ENCODE data around the gene SPINK4. TPM values are rescaled to one million over a fixed set of nuclear protein-coding genes. Genes with fewer than 3 reads are reported as not detected.

The SPINK4 gene
- polyA plus RNA-seq, 2 donors: not detected

GRCh38 chr9:33288828-33289483, 49.0 kb downstream of the SPINK4 start:
- Histone ChIP-seq H3K4me1 (ENCODE audit: control insufficient read depth in 2 of 2, insufficient read depth in 2 of 2, low read length in 1 of 2) (no peaks in the 10 kb centered on the region), H3K27ac (ENCODE audit: low read depth in 2 of 2, low read length in 1 of 2) (peak overlapping the region; percentile 97 to 99), H3K27me3 (ENCODE audit: control insufficient read depth in 1 of 2, insufficient read depth in 2 of 2, low read length in 2 of 2) (no peaks in the 10 kb centered on the region), H3K4me3 (ENCODE audit: low read depth in 1 of 2, low read length in 2 of 2) (peak overlapping the region in 1 of 2 donors; percentile 90), H3K36me3 (ENCODE audit: control insufficient read depth in 2 of 2, insufficient read depth in 2 of 2, low read length in 1 of 2) (peaks cover 0 to 4% of the 10 kb centered on the region in 2 donors), H3K9me3 (ENCODE audit: control insufficient read depth in 2 of 2, insufficient read depth in 1 of 2, low read depth in 1 of 2, low read length in 1 of 2) (no peaks in the 10 kb centered on the region)
- 76 to 81% methylated on average over 13 to 14 of the region's 14 CpGs for WGBS, 2 donors

- no peaks in the 10 kb centered on the region for H3K9me3 ChIP-seq (ENCODE audit: control insufficient read depth in 2 of 2, insufficient read depth in 1 of 2, low read depth in 1 of 2, low read length in 1 of 2)
- 6% methylated on average over 8 to 12 of the region's 12 CpGs for WGBS, 2 donors
Measured at GRCh38 chr9:33289496-33289895, 49.5 kb downstream of the SPINK4 start.

GRCh38 chr9:33289936-33290246, 49.9 kb downstream of the SPINK4 start:
- Histone ChIP-seq H3K4me1 (ENCODE audit: control insufficient read depth in 2 of 2, insufficient read depth in 2 of 2, low read length in 1 of 2) (no peaks in the 10 kb centered on the region), H3K4me3 (ENCODE audit: low read depth in 1 of 2, low read length in 2 of 2) (peak overlapping the region; percentile 66 to 90)
- 1 to 3% methylated on average over 13 to 14 of the region's 14 CpGs for WGBS, 2 donors

More at GRCh38 chr9:33289496-33289895, 49.5 kb downstream of the SPINK4 start:
- H3K4me3 ChIP-seq (ENCODE audit: low read depth in 1 of 2, low read length in 2 of 2): peak overlapping the region; percentile 32 to 90
- no peaks in the 10 kb centered on the region for H3K27me3 ChIP-seq (ENCODE audit: control insufficient read depth in 1 of 2, insufficient read depth in 2 of 2, low read length in 2 of 2)
- H3K4me1 ChIP-seq (ENCODE audit: control insufficient read depth in 2 of 2, insufficient read depth in 2 of 2, low read length in 1 of 2): no peaks in the 10 kb centered on the region
- H3K27ac ChIP-seq (ENCODE audit: low read depth in 2 of 2, low read length in 1 of 2): peak overlapping the region; percentile 97 to 99
- H3K36me3 ChIP-seq (ENCODE audit: control insufficient read depth in 2 of 2, insufficient read depth in 2 of 2, low read length in 1 of 2): peaks cover 0 to 4% of the 10 kb centered on the region in 2 donors

GRCh38 chr9:33290247-33291030, 50.5 kb downstream of the SPINK4 start, which contains the start of gene NFX1:
Gene NFX1 (plus strand): TSS chr9:33290516. CDS start chr9:33290573, 57 bp downstream.
- WGBS, 2 donors: 0% methylated on average over 63 of the region's 63 CpGs

More at GRCh38 chr9:33289936-33290246, 49.9 kb downstream of the SPINK4 start:
- Histone ChIP-seq H3K9me3 (ENCODE audit: control insufficient read depth in 2 of 2, insufficient read depth in 1 of 2, low read depth in 1 of 2, low read length in 1 of 2) (no peaks in the 10 kb centered on the region), H3K27ac (ENCODE audit: low read depth in 2 of 2, low read length in 1 of 2) (peak overlapping the region; percentile 99 to 100), H3K27me3 (ENCODE audit: control insufficient read depth in 1 of 2, insufficient read depth in 2 of 2, low read length in 2 of 2) (no peaks in the 10 kb centered on the region), H3K36me3 (ENCODE audit: control insufficient read depth in 2 of 2, insufficient read depth in 2 of 2, low read length in 1 of 2) (peaks cover 2 to 5% of the 10 kb centered on the region in 2 donors)

GRCh38 chr9:33291031-33291397, 51.0 kb downstream of the SPINK4 start:
- 14 to 15% methylated on average over 7 of the region's 7 CpGs for WGBS, 2 donors
- H3K27ac ChIP-seq (ENCODE audit: low read depth in 2 of 2, low read length in 1 of 2): peak overlapping the region; percentile 99 to 100
- H3K4me1 ChIP-seq (ENCODE audit: control insufficient read depth in 2 of 2, insufficient read depth in 2 of 2, low read length in 1 of 2): no peaks in the 10 kb centered on the region
- peak overlapping the region; percentile 66 to 90 for H3K4me3 ChIP-seq (ENCODE audit: low read depth in 1 of 2, low read length in 2 of 2)
- no peaks in the 10 kb centered on the region for H3K9me3 ChIP-seq (ENCODE audit: control insufficient read depth in 2 of 2, insufficient read depth in 1 of 2, low read depth in 1 of 2, low read length in 1 of 2)
- H3K36me3 ChIP-seq (ENCODE audit: control insufficient read depth in 2 of 2, insufficient read depth in 2 of 2, low read length in 1 of 2): peaks cover 5 to 8% of the 10 kb centered on the region in 2 donors
- no peaks in the 10 kb centered on the region for H3K27me3 ChIP-seq (ENCODE audit: control insufficient read depth in 1 of 2, insufficient read depth in 2 of 2, low read length in 2 of 2)

More at GRCh38 chr9:33290247-33291030, 50.5 kb downstream of the SPINK4 start, which contains the start of gene NFX1:
- no peaks in the 10 kb centered on the region for H3K27me3 ChIP-seq (ENCODE audit: control insufficient read depth in 1 of 2, insufficient read depth in 2 of 2, low read length in 2 of 2)
- peak within 1 kb of the TSS; percentile 99 to 100 for H3K27ac ChIP-seq (ENCODE audit: low read depth in 2 of 2, low read length in 1 of 2)
- peaks cover 5 to 8% of the 10 kb centered on the region in 2 donors for H3K36me3 ChIP-seq (ENCODE audit: control insufficient read depth in 2 of 2, insufficient read depth in 2 of 2, low read length in 1 of 2)
- peak within 1 kb of the TSS; percentile 66 to 90 for H3K4me3 ChIP-seq (ENCODE audit: low read depth in 1 of 2, low read length in 2 of 2)
- no peaks in the 10 kb centered on the region for H3K4me1 ChIP-seq (ENCODE audit: control insufficient read depth in 2 of 2, insufficient read depth in 2 of 2, low read length in 1 of 2)
- H3K9me3 ChIP-seq (ENCODE audit: control insufficient read depth in 2 of 2, insufficient read depth in 1 of 2, low read depth in 1 of 2, low read length in 1 of 2): no peaks in the 10 kb centered on the region

- Histone ChIP-seq H3K36me3 (ENCODE audit: control insufficient read depth in 2 of 2, insufficient read depth in 2 of 2, low read length in 1 of 2) (peaks cover 8% of the 10 kb centered on the region in 2 donors), H3K4me1 (ENCODE audit: control insufficient read depth in 2 of 2, insufficient read depth in 2 of 2, low read length in 1 of 2) (peaks cover 0 to 2% of the 10 kb centered on the region in 2 donors), H3K9me3 (ENCODE audit: control insufficient read depth in 2 of 2, insufficient read depth in 1 of 2, low read depth in 1 of 2, low read length in 1 of 2) (no peaks in the 10 kb centered on the region), H3K27ac (ENCODE audit: low read depth in 2 of 2, low read length in 1 of 2) (no peak overlapping the region), H3K27me3 (ENCODE audit: control insufficient read depth in 1 of 2, insufficient read depth in 2 of 2, low read length in 2 of 2) (no peaks in the 10 kb centered on the region), H3K4me3 (ENCODE audit: low read depth in 1 of 2, low read length in 2 of 2) (no peak overlapping the region)
- WGBS, 2 donors: 69 to 81% methylated on average over 5 of the region's 5 CpGs
Measured at GRCh38 chr9:33291901-33292300, 51.9 kb downstream of the SPINK4 start.

GRCh38 chr9:33293782-33294181, 53.8 kb downstream of the SPINK4 start:
- H3K27me3 ChIP-seq (ENCODE audit: control insufficient read depth in 1 of 2, insufficient read depth in 2 of 2, low read length in 2 of 2): no peaks in the 10 kb centered on the region
- H3K9me3 ChIP-seq (ENCODE audit: control insufficient read depth in 2 of 2, insufficient read depth in 1 of 2, low read depth in 1 of 2, low read length in 1 of 2): no peaks in the 10 kb centered on the region
- H3K27ac ChIP-seq (ENCODE audit: low read depth in 2 of 2, low read length in 1 of 2): no peak overlapping the region
- no peak overlapping the region for H3K4me3 ChIP-seq (ENCODE audit: low read depth in 1 of 2, low read length in 2 of 2)
- H3K36me3 ChIP-seq (ENCODE audit: control insufficient read depth in 2 of 2, insufficient read depth in 2 of 2, low read length in 1 of 2): peaks cover 8 to 16% of the 10 kb centered on the region in 2 donors
- 72 to 91% methylated on average over 2 of the region's 2 CpGs for WGBS, 2 donors
- peaks cover 0 to 2% of the 10 kb centered on the region in 2 donors for H3K4me1 ChIP-seq (ENCODE audit: control insufficient read depth in 2 of 2, insufficient read depth in 2 of 2, low read length in 1 of 2)

- Histone ChIP-seq H3K4me1 (ENCODE audit: control insufficient read depth in 2 of 2, insufficient read depth in 2 of 2, low read length in 1 of 2) (peaks cover 0 to 2% of the 10 kb centered on the region in 2 donors), H3K27ac (ENCODE audit: low read depth in 2 of 2, low read length in 1 of 2) (no peak overlapping the region), H3K27me3 (ENCODE audit: control insufficient read depth in 1 of 2, insufficient read depth in 2 of 2, low read length in 2 of 2) (no peaks in the 10 kb centered on the region), H3K4me3 (ENCODE audit: low read depth in 1 of 2, low read length in 2 of 2) (no peak overlapping the region), H3K9me3 (ENCODE audit: control insufficient read depth in 2 of 2, insufficient read depth in 1 of 2, low read depth in 1 of 2, low read length in 1 of 2) (no peaks in the 10 kb centered on the region), H3K36me3 (ENCODE audit: control insufficient read depth in 2 of 2, insufficient read depth in 2 of 2, low read length in 1 of 2) (peaks cover 8 to 16% of the 10 kb centered on the region in 2 donors)
- 88 to 89% methylated on average over 12 of the region's 12 CpGs for WGBS, 2 donors
Measured at GRCh38 chr9:33294670-33295432, 54.9 kb downstream of the SPINK4 start.

GRCh38 chr9:33295571-33295970, 55.6 kb downstream of the SPINK4 start:
- Histone ChIP-seq H3K27me3 (ENCODE audit: control insufficient read depth in 1 of 2, insufficient read depth in 2 of 2, low read length in 2 of 2) (no peaks in the 10 kb centered on the region), H3K27ac (ENCODE audit: low read depth in 2 of 2, low read length in 1 of 2) (no peak overlapping the region), H3K9me3 (ENCODE audit: control insufficient read depth in 2 of 2, insufficient read depth in 1 of 2, low read depth in 1 of 2, low read length in 1 of 2) (no peaks in the 10 kb centered on the region), H3K4me3 (ENCODE audit: low read depth in 1 of 2, low read length in 2 of 2) (no peak overlapping the region), H3K4me1 (ENCODE audit: control insufficient read depth in 2 of 2, insufficient read depth in 2 of 2, low read length in 1 of 2) (peaks cover 0 to 2% of the 10 kb centered on the region in 2 donors), H3K36me3 (ENCODE audit: control insufficient read depth in 2 of 2, insufficient read depth in 2 of 2, low read length in 1 of 2) (peaks cover 8 to 16% of the 10 kb centered on the region in 2 donors)
- 90% methylated on average over 2 of the region's 2 CpGs for WGBS, 2 donors

Measured in esophagus (tissue), 2 donors.